ENCODE measurements around the gene PELI1.

Gene PELI1

GRCh38 chr2:64151476-64151875 lies 7.3 kb upstream of the PELI1 start:
- DNase-seq, result no peak

DNA sequence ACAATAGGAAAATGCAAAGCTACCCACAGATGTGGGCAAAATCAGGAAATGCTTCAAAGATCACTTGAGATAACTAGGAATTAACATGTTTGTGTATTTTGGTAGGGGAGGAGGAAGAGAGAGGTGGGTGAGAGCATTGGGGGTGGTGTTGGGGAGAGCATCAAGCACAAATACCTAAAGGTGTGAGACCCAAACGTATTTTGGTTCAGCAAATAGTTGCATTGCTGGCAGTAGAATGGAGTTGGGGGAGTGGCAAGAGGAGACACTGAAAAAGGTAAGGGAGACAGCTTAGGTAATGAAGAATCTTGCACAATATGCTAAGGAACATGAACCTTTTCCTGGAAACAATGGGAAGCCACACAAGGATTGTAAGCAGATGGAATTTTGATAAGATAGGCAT lies 1.5 kb upstream of the PELI1 start:
- no peak for DNase-seq

DNA sequence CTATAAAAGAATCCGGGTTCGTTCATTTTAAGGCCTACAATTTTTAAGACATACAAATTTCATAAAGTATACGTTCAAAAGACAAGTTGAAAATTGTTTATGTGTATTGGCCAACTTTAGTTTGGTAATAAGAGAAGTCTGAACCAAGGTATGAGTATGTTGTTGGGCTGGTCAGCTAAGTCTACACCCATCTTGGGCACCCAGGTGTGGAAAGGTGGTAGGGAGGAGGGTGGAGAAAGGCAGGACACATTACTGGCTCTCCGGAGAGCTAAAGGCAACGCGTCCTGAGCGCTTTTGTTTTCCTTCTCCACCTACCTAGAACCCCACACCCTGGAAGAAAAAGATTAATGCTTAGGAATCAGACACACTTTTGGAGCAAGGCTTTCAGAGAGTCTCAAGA lies 899 bp upstream of the PELI1 start:
- DNase-seq, result no peak

DNA sequence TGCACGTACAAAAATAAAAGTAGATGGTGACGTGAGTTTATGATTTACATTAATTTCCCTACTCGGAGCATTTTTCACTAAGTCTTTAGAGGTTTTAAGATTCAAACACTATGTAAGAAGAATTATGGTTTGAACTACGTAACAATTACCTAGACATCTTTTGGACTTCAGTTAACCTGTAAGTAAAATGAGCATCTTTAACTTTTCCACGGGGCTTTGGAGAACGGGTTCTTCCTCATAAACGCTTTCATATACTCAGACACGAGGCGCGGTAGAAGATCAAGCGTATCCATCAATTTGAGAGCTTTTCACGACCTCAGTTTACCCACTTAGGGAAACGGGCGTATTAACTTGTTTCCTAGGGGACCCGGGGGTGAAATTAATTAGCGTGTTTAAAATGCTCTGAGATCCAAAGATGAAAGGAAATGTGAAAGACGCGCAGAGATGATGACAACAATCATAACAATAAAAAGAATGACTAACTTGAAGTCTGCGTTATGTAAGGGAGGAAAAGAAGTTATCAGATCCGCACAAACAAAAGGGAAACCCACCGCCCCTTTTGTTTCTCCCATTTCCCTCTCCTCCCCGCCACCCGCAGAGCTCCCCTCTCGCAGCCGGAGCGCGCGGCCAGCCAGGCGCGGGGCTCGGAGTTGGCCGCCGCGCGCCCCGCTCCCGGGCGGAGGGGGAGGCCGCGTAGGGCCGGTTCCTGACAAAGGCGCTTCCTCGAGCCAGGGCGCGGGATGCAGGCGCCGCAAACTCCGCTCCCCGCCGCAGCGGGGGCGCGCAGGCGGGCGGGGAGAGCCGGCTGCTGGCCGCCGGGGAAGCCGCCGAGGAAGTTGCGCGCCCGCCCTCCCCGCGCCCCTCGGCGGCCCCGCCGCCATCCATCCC lies 807 bp downstream of the PELI1 start:
- peak; percentile 52 for DNase-seq

GRCh38 chr2:64142741-64143168 lies 1.5 kb downstream of the PELI1 start:
- DNase-seq, result no peak

- DNase-seq, result no peak
Observed at GRCh38 chr2:64141674-64142405, 2.4 kb downstream of the PELI1 start.

- DNase-seq, result no peak
Observed at GRCh38 chr2:64140665-64141200, 3.5 kb downstream of the PELI1 start.

DNA sequence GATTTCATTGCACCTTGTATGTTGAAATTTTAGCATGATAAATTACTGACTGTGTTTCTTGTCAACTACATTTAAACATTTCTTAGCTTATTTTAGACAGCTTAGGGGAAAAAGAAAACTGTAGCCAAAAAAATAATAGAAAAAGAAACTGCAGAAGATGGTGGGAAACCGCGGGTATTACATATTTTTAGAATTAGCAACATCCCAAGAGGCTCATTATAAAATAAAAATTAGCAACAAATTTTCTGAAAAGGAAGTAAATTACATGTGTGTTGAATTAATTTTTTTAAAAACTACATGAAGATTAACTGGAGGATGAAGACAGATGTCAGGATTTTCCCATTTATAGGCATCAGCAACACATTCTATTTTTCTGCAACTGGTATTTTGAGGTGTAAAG lies 4.3 kb downstream of the PELI1 start:
- DNase-seq, result no peak

DNA sequence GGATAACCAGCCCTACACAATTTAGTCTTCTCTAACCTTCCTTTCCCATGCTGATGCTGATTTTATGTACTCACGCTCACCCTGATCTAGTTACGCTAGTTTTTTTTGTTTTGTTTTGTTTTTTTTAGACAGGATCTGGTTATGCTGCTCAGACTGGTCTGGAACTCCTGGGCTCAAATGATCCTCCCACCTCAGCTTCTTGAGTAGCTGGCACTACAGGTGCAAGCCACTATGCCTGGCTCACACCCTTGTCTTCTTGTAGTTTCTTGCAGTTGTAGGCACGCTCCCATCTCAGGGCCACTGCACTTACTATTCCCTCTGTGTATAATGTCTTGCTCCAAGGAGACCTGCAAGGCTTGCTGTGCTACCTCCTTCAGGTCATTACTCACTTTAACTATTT lies 6.2 kb downstream of the PELI1 start:
- no peak for DNase-seq

GRCh38 chr2:64137567-64137966 lies 6.7 kb downstream of the PELI1 start:
- no peak for DNase-seq

- no peak for DNase-seq
Observed at GRCh38 chr2:64135421-64135820, 8.8 kb downstream of the PELI1 start.

GRCh38 chr2:64134813-64135212 lies 9.4 kb downstream of the PELI1 start:
- DNase-seq, result no peak

GRCh38 chr2:64133828-64134227 lies 10.4 kb downstream of the PELI1 start:
- no peak for DNase-seq

GRCh38 chr2:64133354-64133753 lies 10.9 kb downstream of the PELI1 start:
- no peak for DNase-seq

DNA sequence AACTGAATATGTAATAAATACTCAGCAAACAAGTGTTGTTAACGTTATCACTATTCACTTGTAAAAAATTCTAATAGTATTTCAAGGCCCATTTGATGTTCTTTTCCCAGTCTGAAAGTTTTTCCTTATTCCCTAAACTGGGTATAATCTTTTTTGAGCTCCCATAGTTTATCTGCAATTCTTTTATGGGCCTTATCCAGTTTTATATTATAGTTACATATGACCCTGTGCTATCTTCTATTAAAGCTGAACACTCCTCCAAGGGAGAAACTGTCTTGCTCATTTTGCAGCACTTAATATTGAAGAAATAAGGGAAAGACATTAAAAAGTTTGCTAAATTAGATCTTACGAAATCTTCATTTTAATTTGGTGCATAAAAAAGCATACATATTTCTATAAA lies 13.9 kb downstream of the PELI1 start:
- DNase-seq, result no peak

- DNase-seq, result no peak
Observed at GRCh38 chr2:64128943-64129391, 15.3 kb downstream of the PELI1 start.

GRCh38 chr2:64128406-64128805 lies 15.8 kb downstream of the PELI1 start:
- DNase-seq, result no peak

DNA sequence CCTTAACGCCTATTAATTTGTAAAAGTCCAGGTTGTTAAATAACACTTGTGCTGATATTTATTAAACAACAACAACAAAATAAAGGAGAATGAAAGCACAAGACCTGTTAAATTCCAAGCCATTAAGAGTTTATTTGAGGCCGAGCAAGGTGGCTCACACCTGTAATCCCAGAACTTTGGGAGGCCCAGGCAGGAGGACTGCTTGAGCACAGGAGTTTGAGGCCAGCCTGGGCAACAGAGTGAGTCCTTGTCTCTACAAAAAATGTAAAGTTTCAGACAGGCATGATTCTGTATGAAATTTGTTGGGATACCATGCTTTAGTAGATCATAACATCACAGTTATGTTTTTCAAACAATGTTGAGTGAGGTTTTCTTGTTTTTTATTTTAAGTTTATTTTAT lies 17.1 kb downstream of the PELI1 start:
- DNase-seq, result no peak

- no peak for DNase-seq
Observed at GRCh38 chr2:64126601-64127000, 17.6 kb downstream of the PELI1 start.

GRCh38 chr2:64124571-64124970 lies 19.6 kb downstream of the PELI1 start:
- DNase-seq, result no peak

DNA sequence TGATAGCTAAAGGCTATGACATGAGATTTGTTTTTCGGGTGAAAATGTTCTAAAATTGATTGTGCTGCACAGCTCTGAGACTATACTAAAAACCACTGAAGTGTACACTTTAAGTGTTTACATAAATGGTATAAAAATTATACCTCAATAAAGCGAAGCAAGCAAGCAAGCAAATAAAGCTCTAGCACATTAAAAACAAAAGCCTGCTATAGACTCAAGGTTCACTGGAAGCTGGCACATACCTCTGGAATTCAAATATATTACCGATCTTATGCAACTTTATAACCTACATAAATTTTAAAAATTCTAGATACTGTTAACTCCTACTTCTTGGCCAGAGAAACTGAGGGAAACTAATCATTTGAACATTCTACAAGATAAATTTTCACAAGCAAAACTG lies 20.1 kb downstream of the PELI1 start:
- DNase-seq, result no peak

DNA sequence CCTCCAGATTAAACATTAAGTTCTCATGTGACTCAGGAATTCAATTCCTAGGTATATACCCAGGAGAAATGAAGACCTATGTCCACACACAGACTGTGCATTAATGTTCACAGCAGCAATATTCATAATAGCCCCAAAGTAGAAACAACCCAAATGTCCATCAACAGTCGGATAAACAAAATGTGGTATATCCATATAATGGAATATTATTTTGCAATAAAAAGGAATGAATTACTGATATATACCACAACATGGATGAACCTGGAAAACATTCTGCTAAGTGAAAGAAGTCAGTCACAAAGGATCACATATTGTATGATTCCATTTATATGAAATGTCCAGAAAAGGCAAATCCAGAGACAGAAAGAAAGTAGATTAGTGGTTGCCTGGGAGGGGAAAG lies 20.5 kb downstream of the PELI1 start:
- DNase-seq, result no peak

GRCh38 chr2:64122358-64122757 lies 21.9 kb downstream of the PELI1 start:
- DNase-seq, result no peak

GRCh38 chr2:64120928-64121327 lies 23.3 kb downstream of the PELI1 start:
- DNase-seq, result no peak

Data from KG1 (cell line).